Stimulated activated naive CD8-positive, alpha-beta T cell treated with anti-CD3 and anti-CD28 coated beads, Interleukin-15, Interleukin-2, amounts not matched to agents 100 U/mL and 50 U/mL, for 24 hours (primary cell): ENCODE data around the gene SIRT5.

Source experiments
- ATAC-seq: fragments of 150-1000 bp; cut with Tn5 transposase; one replicate; pipeline ENCODE4 v1.10.0; 2021
- DNase-seq: peaks from one replicate; pipeline ENCODE4 v3.0.0; 2021

Gene SIRT5

DNA sequence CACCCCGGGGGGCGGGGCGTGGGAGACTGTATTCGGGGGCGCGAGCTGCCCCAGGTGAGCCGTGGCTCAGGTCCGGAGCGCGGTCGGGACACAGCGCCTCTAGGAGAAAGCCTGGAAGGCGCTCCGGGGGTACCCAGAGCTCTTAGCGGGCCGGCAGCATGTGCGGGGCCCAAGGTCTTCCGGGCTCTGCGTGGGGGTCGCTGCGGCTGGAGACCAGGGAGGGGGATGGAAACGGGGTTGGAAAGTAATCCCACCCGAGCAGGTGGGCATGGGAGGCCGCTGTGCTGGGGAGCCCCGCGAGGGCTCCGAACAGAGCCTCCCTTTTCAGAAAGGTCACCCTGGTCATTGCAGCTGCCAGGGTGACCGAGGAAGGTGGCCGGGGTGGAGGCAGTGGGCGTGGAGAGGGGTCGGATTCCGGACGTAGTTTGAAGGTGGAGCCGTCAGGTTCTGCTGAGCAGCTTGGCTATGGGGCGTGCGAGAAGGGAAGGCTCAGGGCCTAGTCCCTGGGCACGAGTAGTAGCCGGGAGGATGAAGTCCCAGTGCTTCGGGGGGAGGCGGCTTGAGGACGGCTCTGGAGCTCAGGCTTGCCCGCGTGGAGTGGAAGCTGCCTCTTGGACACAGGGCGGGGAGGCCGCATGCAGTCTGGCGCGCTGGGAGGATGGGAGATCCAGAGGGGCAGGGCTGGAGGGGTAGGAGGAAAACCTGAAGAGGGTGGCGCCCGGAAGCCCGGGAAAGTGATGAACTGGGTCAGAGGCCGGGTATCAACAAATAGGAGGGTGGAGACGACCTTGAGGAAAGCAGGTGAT lies at the start of gene SIRT5:
SIRT5 (plus strand) TSS at position 31 of the 806 bp plus-strand sequence. CDS start 9,510 bp downstream, outside the sequence.
- DNase-seq = peak; percentile 81
- ATAC-seq = peak; percentile 77

DNA sequence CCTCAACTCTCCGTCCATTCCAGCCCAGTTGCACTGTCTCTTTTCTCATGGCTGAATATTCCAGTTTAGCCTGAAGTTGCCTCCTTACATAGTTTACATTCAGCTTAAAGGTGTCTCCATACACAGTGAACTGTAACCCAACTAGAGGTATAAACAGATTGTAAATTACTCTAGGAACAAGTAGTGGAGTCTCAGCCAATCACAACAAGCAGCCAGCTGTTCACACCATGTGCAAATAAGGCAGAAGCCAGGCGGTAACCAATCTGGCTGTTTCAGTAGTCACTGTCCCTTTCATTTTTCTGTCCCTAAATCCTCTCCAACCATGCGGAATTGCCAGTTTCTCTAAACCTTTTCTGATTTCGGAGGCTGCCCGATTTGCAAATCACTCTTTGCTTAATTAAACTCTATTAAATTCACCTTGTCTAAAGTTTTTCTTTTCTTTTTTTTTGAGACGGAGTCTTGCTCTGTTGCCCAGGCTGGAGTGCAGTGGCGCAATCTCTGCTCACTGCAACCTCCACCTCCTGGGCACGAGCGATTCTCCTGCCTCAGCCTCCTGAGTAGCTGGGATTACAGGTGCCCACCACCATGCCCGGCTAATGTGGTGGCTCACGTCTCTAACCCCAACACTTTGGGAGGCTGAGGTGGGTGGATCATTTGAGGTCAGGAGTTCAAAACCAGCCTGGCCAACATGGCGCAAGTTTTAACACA lies 49.4 kb upstream of the SIRT5 start:
- DNase-seq (no peak), ATAC-seq (no peak)

DNA sequence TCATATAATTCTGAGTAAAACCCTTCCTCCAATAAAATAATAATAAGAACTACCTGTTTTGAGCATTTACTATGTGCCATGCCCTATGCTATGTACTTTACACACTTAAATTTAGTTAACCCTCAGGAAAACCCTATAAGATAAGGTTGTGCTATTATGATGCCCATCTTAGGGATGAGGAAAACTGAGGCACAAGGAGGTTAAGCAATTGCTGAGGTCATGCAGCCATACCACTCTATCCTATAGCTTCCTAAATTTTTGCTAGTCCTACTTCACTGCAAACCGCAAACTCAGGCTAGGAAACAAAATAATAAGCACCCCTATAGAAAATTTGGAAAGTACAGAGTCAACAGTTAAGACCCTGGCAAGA lies 48.1 kb upstream of the SIRT5 start:
- no peak for DNase-seq
- ATAC-seq = no peak

DNA sequence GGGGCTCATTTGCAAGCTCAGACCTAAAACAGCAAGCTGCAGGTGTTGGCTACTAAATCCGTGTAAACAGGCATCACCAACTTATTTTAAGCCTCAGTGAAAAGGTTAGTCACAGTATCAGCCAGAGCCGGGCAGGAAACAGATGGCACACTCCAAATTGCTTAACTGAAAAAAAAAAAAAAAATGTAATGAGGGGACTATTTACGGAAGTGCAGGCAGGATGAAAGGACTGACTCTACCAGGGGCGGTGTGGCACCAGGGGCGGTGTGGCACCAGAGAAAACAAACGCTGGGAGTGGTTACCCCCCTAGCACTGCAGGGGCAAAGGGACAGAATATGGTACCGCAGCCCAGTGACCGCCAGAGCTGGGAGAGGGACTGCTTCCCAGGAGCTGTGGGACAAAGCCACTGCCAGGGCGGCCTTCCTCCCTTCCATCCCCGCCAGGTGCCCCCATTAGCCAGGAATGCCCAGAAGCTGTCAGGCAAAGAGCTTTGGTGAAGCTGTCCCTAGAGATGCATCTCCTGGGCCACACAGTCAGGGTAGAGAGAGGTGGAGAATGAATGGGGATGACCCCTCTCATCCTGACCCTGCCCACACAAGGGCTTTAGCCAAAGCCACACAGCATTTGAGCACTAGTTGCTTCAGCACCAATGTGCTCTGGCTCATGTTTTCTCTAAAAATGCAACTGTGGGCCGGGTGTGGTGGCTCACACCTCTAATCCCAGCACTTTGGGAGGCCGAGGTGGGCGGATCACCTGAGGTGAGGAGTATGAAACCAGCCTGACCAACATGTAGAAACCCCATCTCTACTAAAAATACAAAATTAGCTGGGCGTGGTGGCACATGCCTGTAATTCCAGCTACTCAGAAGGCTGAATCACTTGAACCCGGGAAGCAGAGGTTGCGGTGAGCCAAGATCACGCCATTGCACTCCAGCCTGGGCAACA lies 47.4 kb upstream of the SIRT5 start:
- ATAC-seq (peak; percentile 83), DNase-seq (peak; percentile 36)

DNA sequence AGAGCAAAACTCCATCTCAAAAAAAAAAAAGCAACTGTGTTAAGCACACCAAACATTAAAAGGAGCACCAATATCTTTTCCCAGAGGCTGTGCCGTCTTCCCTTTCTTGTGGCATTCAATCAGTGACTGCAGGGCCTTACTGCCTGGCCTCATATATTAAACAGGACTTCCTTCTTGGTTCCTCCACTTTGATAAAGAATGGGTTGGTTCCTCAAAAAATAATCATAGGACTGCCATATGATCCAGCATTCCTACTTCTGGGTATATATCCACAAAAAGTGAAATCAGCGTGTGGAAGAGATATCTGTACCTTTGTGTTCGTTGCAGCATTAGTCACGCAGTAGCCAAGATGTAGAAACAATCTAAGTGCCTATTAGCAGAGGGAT lies 46.7 kb upstream of the SIRT5 start:
- ATAC-seq = no peak
- DNase-seq = no peak

DNA sequence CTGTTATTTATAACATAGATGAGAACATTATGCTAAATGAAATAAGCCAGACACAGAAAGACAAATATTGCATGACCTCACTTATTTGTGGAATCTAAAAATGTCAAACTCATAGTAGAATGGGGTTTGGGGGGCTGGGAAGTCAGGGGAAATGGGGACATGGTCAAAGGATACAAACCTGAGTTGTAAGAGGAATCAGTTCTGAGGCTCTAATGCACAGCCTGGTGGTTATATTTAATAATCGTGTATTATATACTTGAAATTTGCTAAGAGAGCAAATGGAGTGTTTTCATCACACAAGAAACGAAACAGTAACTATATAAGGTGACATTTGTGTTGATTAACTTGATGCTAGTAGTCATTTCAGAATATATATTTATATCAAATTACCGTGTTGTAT lies 46.2 kb upstream of the SIRT5 start:
- no peak for ATAC-seq
- no peak for DNase-seq

DNA sequence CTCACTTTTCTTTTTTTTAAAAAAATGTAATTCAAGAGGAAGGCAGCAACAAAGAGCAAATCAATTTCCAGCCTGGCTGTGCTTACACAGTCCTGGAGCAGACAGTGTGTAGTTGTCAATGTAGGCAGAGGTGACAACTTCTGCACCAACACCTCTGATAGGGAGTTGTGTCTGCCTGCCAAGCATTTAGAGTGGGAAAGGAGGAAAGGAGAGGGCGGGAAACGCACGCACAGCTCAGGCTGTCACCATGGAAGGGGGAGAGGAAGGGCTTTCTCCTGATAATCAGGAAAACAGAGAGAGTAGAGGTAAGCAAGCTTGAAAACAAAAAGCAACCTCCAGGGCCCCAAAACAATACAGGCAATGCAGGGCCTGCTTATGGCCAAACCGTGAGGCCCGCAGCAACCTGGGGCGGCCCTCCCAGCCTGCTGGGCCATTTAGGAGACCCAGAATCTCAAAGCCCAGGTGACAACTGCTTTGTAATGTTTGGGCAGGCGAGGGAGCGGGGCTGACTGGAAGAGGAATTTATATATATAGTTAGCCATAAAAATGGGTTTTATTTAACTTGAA lies 45.5 kb upstream of the SIRT5 start:
- DNase-seq (no peak), ATAC-seq (no peak)

DNA sequence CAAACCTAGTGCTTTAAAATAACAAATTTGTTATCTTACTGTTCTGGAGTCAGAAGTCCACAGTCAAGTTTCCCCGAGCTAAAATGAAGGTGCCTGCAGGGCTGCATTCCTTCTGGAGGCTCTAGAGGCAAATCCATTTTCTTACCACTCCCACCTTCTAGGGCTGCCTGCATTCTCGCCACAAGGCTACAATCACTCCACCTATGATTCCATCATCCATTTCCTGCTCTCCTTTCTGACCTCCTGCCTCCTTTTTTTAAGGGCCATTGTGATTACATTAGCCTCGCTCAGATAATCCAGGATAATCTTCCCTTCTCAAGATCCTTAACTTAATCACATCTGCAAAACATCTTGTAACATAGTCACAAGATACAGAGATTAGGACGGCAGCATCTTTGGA lies 42.4 kb upstream of the SIRT5 start:
- no peak for ATAC-seq
- no peak for DNase-seq

DNA sequence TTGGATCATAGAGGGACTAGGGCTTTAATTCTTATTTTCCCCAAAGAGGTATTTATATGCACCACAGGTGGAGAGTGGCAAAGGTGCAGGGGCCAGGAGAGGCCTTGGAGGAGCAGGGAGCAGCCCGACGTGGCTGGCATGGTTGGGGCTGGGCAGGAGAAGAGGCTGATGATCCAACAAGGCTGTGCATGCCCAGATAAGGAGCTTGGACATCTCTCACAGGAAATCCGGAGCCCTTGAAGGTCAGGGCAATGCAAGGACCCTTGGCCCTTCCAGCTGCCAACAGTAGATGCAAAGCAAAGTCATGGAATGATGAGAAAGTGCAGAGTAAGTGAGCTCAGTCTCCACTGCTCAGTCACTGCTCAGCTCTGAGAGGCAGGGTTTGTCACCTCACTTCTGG lies 39.9 kb upstream of the SIRT5 start:
- ATAC-seq (no peak), DNase-seq (no peak)

DNA sequence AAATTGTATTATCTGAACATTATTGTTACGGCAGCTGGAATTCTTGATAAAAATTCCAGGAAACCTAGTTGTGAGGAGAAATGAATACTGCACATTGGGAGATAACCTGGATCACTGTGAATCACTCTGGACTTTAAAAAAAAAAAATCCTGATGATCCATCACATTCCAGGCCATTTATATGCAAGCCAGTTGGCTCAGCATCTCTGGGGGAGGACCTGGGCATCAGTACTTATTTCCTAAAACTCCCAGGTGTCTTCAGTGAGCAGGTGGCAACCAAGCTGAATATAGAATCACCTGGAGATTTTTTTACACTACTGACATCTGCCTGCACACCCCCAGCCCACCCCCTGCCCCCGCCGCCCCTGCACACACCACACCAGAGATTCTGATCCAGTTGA lies 39.1 kb upstream of the SIRT5 start:
- no peak for ATAC-seq
- no peak for DNase-seq

DNA sequence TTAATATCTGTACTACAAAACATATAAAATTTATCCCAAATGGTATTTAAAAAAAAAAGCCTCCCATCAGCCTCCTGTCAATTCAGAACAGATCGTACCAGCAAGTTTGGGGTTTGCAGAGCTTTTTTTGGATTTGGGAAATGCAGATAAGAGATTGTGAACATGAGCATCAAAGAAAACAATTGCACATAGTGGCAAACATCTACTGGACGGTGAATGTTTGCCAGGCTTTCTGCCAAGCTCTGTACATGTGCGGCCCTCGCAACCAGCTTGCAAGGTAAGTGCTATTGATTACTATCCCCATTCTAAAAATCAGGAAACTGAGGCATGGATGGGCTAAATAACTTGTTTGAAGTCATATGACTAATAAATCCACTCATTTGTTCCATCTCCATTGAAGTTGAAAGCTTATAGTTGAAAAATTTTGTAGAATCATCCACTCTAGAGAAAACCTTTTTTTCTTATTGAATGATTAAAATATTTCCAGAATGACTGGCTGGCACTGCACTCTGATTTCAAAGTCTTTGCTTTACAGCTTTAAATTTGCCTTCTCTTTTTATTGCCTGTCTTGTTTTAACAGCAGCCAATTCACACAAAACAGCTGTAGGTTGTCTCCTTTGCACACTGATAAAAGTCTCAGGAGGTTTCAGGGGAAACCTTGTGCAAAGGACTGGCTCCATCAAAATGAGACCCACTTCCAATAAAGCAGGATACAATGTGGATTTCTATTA lies 37.4 kb upstream of the SIRT5 start:
- DNase-seq = no peak
- no peak for ATAC-seq

DNA sequence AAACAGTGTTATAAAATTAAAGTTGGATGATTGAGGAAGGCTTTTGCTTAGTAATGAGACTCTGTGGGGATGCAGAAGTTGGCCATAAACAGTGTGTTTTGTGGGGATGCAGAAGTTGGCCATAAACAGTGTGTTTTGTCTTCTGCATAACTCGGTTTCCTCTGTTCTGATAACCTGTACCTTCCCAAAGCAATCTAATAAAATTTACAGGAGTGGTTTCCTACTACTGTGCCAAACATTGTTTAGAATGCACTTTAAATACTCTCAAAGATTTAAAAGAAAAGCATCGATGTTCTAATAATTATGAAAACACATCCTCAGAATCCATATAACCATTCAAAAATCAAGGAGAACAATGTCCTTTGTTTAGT lies 36.9 kb upstream of the SIRT5 start:
- DNase-seq = no peak
- no peak for ATAC-seq

DNA sequence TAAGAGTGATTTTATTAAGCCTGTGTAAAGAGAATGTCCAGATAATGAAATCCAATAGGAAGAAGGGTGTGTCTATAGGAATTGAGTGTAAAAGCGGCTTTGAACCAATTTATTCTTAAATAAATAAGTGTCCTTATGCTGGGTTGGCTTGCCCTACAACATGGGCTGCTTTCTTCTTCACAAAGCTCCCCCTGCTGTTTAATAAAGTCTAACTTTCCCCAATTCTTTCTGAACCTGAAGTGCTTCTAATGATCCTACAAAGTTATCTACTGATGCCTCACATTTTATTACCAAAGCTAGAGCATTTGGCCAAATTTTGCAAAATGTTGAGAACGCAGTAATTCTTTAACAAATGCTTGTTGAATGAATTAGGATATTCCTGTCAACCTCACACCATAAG lies 36.3 kb upstream of the SIRT5 start:
- DNase-seq = no peak
- ATAC-seq = no peak

DNA sequence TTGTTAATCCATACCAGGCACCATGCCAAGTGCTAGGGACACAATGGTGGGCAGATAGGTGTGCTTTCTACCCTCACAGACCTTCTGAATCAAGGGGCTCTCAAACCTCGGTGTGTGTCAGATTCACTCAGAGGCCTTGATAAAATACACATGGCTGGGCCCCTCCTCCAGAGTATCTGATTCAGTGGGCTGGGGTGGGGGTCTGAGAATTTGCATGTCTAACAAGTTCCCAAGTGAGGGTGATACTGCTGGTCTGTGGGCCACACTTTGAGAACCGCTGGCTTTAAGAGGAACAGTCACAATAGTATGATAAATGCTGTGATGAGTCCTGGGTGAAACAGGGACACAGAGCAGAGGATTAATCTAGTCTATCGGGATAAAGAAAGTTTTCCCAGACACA lies 35.8 kb upstream of the SIRT5 start:
- no peak for ATAC-seq

DNA sequence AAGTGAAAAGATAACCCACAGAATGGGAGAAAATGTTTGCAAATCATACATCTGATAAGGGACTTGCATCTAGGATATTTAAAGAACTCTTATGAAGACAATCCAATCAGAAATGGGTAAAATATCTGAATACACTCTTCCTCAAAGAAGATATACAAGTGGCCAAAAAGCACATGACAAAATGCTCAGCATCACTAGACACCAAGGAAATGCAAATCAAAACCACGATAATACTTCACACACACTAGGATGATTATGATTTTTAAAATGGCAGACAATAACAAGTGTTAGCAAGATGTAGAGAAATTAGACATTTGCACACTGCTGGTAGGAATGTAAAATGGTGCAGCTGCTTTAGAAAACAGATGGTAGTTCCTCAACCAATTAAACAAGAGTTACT lies 34.8 kb upstream of the SIRT5 start:
- ATAC-seq (no peak), DNase-seq (no peak)

More for the DNA sequence above, 35.8 kb upstream of the SIRT5 start:
- no peak for DNase-seq

DNA sequence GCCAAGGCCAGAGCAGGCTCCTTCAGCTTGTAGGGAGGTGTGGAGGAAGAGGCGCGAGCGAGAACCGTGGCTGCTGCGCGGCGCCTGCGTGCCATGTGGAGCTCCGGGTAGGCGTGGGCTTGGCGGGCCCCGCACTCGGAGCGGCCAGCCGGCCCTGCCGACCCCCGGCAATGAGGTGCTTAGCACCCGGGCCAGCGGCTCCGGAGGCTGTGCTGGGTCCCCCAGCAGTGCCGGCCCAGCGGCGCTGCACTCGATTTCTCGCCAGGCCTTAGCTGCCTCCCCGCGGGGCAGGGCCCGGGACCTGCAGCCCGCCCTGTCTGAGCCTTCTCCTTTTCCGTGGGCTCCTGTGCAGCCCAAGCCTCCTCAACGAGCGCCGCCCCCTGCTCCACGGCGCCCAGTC lies 32.9 kb upstream of the SIRT5 start:
- no peak for ATAC-seq
- DNase-seq = no peak

DNA sequence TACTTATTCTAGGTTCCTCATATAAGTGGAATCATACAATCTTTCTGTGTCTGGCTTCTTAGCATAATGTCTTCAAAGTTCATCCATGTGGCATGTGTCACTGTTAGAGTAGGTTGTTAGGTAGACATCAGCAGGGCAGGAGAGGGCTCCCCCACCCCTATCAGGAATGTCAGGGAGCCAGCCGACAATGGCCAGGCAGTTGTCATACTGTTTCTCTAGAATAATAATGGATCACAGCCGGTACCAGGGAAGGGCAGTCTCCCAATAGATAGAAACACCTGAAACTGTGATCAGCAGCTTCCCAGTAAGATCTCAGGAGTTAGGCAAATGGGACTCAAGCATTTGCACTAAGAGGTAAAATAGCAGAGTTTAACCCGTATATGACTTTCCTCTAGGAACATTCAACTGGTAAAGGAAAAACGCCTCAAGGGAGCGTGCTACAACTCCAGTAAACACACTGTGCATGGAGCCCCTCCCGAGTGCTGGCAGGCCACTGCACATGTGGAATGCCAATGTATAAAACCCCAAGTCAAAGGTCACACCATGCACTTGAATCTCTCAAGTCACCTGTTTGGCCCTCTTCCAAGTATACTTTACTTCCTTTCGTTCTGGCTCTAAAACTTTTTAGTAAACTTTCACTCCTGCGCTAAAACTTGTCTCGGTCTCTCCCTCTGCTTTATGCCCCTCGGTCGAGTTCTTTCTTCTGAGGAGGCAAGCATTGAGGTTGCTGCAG lies 29.8 kb upstream of the SIRT5 start:
- ATAC-seq (no peak), DNase-seq (no peak)

DNA sequence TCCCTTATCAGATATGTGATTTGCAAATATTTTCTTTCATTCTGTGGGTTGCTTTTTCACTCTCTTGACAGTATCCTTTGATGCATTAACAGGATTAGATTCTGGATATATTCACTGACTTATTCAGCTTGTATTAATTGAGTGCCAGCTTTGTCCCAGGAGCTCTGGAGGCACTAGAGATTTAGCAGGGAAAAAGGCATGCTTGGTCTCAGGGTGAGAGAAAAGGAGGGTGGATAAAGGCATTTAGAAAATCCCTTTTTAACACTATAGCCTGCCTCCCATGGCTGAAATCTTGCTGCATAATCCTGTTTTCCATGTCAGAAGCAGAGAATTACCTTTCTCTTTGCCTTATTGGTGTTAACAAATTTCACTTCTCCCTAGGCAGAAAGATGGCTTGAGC lies 28.5 kb upstream of the SIRT5 start:
- no peak for ATAC-seq

DNA sequence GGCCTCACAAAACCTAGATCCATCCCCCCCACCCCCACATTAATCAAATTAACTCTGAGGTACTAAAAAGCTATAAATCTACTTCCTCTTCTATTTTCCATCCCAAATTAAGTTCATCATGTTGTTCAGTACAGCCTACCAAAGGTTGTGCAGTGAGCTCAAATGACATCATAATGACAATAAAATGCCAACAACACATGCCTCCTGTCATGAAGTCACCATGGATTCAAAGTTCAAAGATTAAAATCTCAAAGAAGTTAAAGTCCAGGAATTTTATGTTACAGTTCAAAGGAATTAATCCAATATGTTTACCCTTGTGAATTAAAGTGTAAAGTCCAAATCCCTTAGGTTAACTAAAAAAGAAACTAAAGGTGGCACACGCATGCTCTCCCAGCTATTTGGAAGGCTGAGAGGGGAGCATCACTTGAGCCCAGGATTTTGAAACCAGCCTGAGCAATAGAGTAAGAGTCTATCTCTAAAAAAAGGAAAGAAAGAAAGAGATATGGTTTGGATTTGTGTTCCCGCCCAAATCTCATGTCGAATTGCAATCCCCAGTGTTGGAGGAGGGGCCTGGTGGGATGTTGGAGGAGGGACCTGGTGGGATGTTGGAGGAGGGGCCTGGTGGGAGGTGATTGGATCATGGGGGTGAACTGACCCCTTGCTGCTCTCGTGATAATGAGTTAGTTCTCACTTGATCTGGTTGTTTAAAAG lies 25.7 kb upstream of the SIRT5 start:
- DNase-seq = no peak
- ATAC-seq = no peak

More for the DNA sequence above, 28.5 kb upstream of the SIRT5 start:
- DNase-seq = no peak

DNA sequence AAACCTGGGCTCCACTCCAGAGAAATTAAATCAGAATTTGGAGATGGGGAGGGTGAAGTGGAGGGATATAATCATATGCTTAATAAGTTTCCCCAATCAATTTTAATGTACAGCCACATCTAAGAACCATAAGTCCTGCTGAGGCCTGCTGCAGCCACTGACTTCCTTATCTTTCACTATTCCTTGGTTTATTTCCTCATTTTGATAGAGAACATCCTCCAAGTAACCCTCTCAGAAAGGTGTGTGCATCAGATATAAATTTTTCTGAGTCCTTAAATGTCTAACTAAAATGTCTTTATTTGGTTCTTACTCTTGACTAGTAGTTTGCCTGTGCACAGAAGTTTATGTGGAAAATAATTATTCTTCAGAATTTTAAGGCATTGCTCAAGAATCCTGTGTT lies 23.7 kb upstream of the SIRT5 start:
- no peak for ATAC-seq
- DNase-seq = no peak
